Measurements from ENCODE around the gene TAX1BP1. TPM values are rescaled to one million over a fixed set of nuclear protein-coding genes. Genes with fewer than 3 reads are reported as not detected.

TAX1BP1 gene
- total RNA-seq: 92.4 and 108 TPM in 2 replicates

DNA sequence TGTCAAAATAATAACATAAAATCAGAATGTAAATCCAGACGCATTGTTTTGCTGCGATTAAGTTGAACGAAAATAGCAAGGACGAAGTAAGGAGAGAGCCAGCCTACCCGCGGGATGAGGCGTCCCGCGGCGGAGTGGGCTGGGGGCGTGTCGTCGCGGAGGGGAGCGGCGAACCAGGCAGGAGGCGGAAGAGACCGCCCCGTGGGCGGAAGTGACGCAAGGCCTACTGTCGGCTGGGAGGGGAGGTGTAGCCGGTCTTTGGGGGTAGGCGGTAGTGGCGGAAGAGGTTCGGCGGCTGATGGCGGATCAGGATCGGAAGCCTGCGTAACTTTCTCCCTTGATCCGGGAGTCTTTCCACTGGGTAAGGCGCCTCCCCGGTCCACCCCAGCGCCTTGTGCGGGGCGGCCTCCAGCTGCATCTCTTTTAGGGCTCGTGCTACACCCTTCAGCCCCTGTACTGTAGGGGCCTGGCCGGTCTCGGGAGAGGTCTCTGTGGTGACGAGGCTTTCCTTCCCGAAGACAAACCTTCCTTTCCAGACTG lies at the start of gene TAX1BP1:
Gene TAX1BP1 (plus strand): TSS at position 254 of the 540 bp plus-strand sequence. CDS start 8,363 bp downstream, outside the sequence.

Other genes starting within 250 kb of the TAX1BP1 start
- 58.9 and 81.4 TPM in 2 replicates for gene HIBADH, start 77.3 kb upstream of the TAX1BP1 start, total RNA-seq